Skeletal muscle cell (primary cell): Measurements from ENCODE around the gene DAB1.

ENCODE experiments used
- DNase-seq: peaks from one replicate; pipeline ENCODE4 v3.0.0-alpha.2; 2010; ENCODE audit warnings: low read depth
- H3K4me3 ChIP-seq: 2 replicates; pipeline ENCODE4 v1.5.1; 2011; ENCODE audit warnings: low read depth, mild to moderate bottlenecking, control low read depth, low read length, moderate library complexity

DAB1 gene

GRCh38 chr1:57329001-57329527 lies 94.8 kb downstream of the DAB1 start:
- no peak overlapping the region for H3K4me3 ChIP-seq
- no peak for DNase-seq

GRCh38 chr1:57327946-57328345 lies 95.9 kb downstream of the DAB1 start:
- H3K4me3 ChIP-seq: no peak overlapping the region
- DNase-seq: no peak

GRCh38 chr1:57327336-57327735 lies 96.5 kb downstream of the DAB1 start:
- H3K4me3 ChIP-seq: no peak overlapping the region
- DNase-seq: no peak

- DNase-seq: no peak
- H3K4me3 ChIP-seq: no peak overlapping the region
Observed at GRCh38 chr1:57325536-57325935, 98.3 kb downstream of the DAB1 start.

GRCh38 chr1:57325117-57325516 lies 98.7 kb downstream of the DAB1 start:
- DNase-seq: no peak
- H3K4me3 ChIP-seq: no peak overlapping the region

GRCh38 chr1:57324388-57324787 lies 99.5 kb downstream of the DAB1 start:
- H3K4me3 ChIP-seq: no peak overlapping the region
- DNase-seq: no peak

- DNase-seq: no peak
Observed at GRCh38 chr1:57321776-57322175, 102.1 kb downstream of the DAB1 start.

GRCh38 chr1:57319791-57320190 lies 104.1 kb downstream of the DAB1 start:
- no peak overlapping the region for H3K4me3 ChIP-seq
- no peak for DNase-seq

More at GRCh38 chr1:57321776-57322175, 102.1 kb downstream of the DAB1 start:
- H3K4me3 ChIP-seq: no peak overlapping the region

GRCh38 chr1:57319165-57319564 lies 104.7 kb downstream of the DAB1 start:
- DNase-seq: peak; percentile 9
- H3K4me3 ChIP-seq: no peak overlapping the region

GRCh38 chr1:57316861-57317260 lies 107.0 kb downstream of the DAB1 start:
- DNase-seq: no peak
- H3K4me3 ChIP-seq: no peak overlapping the region

GRCh38 chr1:57316291-57316690 lies 107.6 kb downstream of the DAB1 start:
- H3K4me3 ChIP-seq: no peak overlapping the region
- no peak for DNase-seq

GRCh38 chr1:57312869-57313268 lies 111.0 kb downstream of the DAB1 start:
- DNase-seq: no peak
- H3K4me3 ChIP-seq: no peak overlapping the region

GRCh38 chr1:57311411-57311810 lies 112.4 kb downstream of the DAB1 start:
- no peak for DNase-seq

GRCh38 chr1:57311006-57311405 lies 112.9 kb downstream of the DAB1 start:
- no peak for DNase-seq
- H3K4me3 ChIP-seq: no peak overlapping the region

More at GRCh38 chr1:57311411-57311810, 112.4 kb downstream of the DAB1 start:
- H3K4me3 ChIP-seq: no peak overlapping the region

GRCh38 chr1:57309630-57310029 lies 114.2 kb downstream of the DAB1 start:
- DNase-seq: no peak
- H3K4me3 ChIP-seq: no peak overlapping the region

- DNase-seq: no peak
- no peak overlapping the region for H3K4me3 ChIP-seq
Observed at GRCh38 chr1:57307392-57308170, 116.3 kb downstream of the DAB1 start.

GRCh38 chr1:57304591-57304990 lies 119.3 kb downstream of the DAB1 start:
- DNase-seq: no peak
- H3K4me3 ChIP-seq: no peak overlapping the region

- no peak for DNase-seq
- no peak overlapping the region for H3K4me3 ChIP-seq
Observed at GRCh38 chr1:57302812-57303596, 120.9 kb downstream of the DAB1 start.

GRCh38 chr1:57300186-57300585 lies 123.7 kb downstream of the DAB1 start:
- H3K4me3 ChIP-seq: no peak overlapping the region
- DNase-seq: no peak

GRCh38 chr1:57296726-57297250 lies 127.1 kb downstream of the DAB1 start:
- no peak overlapping the region for H3K4me3 ChIP-seq
- DNase-seq: no peak
